ENCODE measurements around the gene APOL1. TPM values are rescaled to one million over a fixed set of nuclear protein-coding genes. Genes with fewer than 3 reads are reported as not detected.

Gene APOL1
- total RNA-seq, 1 experiment from 2014 or later: 16.0 TPM

DNA sequence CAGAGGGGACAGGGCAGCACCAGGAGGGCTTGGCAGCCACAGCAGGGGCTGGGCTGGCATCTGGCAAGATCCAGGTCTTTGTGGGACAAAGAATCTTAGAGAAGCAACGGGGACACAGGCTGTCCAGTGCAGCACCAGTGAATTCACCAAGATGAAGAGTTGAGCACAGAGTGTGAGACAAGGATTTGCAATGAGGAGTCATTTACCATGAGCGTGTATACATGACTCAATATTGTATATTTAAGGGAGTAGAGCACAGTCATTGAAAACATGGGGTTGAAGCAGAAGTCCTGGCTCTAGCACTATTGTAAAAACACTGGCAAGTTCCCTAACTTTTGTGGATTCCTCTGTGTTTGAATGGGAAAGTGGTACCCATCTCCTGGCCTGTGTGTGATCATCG lies 3.5 kb downstream of the APOL1 start:
- H3K9me3 ChIP-seq (ENCODE audit: control insufficient read depth, insufficient read depth, low read depth, low read length): no peaks in the 10 kb centered on the region
- H3K27me3 ChIP-seq (ENCODE audit: control insufficient read depth, insufficient read depth, low read length): no peaks in the 10 kb centered on the region
- no peak for ATAC-seq
- in situ Hi-C loops (cut with HindIII; ENCODE audit: low pct_unique_long_range_greater_than_20kb, low sequenced_read_pairs): no loop called here
- intact Hi-C loops (cut with micrococcal nuclease; ENCODE audit: unreplicated experiment): no loop called here
- no peaks in the 10 kb centered on the region for H3K36me3 ChIP-seq (ENCODE audit: control insufficient read depth, insufficient read depth, low read length)
- CTCF ChIA-PET: no interaction called here
- no peak overlapping the region for H3K4me3 ChIP-seq (ENCODE audit: low read depth in 2 of 2, low read length in 2 of 2)
- BruUV-seq (replicated peaks): no TSS peak
- POLR2A ChIA-PET: no interaction called here
- TF ChIP-seq POLR2AphosphoS5 (IDR thresholded peaks at IDR 0.05; ENCODE audit: low read depth, low read length) (no peak), TCF7L2 (IDR thresholded peaks at IDR 0.05; ENCODE audit: low read depth, low read length) (no peak), SIN3A (IDR thresholded peaks at IDR 0.05; ENCODE audit: borderline replicate concordance, insufficient read depth, low read depth, low read length) (no peak)
- TF ChIP-seq, protein P1, sequence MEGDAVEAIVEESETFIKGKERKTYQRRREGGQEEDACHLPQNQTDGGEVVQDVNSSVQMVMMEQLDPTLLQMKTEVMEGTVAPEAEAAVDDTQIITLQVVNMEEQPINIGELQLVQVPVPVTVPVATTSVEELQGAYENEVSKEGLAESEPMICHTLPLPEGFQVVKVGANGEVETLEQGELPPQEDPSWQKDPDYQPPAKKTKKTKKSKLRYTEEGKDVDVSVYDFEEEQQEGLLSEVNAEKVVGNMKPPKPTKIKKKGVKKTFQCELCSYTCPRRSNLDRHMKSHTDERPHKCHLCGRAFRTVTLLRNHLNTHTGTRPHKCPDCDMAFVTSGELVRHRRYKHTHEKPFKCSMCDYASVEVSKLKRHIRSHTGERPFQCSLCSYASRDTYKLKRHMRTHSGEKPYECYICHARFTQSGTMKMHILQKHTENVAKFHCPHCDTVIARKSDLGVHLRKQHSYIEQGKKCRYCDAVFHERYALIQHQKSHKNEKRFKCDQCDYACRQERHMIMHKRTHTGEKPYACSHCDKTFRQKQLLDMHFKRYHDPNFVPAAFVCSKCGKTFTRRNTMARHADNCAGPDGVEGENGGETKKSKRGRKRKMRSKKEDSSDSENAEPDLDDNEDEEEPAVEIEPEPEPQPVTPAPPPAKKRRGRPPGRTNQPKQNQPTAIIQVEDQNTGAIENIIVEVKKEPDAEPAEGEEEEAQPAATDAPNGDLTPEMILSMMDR (IDR thresholded peaks at IDR 0.05): no peak
- TF ChIP-seq, protein P2, sequence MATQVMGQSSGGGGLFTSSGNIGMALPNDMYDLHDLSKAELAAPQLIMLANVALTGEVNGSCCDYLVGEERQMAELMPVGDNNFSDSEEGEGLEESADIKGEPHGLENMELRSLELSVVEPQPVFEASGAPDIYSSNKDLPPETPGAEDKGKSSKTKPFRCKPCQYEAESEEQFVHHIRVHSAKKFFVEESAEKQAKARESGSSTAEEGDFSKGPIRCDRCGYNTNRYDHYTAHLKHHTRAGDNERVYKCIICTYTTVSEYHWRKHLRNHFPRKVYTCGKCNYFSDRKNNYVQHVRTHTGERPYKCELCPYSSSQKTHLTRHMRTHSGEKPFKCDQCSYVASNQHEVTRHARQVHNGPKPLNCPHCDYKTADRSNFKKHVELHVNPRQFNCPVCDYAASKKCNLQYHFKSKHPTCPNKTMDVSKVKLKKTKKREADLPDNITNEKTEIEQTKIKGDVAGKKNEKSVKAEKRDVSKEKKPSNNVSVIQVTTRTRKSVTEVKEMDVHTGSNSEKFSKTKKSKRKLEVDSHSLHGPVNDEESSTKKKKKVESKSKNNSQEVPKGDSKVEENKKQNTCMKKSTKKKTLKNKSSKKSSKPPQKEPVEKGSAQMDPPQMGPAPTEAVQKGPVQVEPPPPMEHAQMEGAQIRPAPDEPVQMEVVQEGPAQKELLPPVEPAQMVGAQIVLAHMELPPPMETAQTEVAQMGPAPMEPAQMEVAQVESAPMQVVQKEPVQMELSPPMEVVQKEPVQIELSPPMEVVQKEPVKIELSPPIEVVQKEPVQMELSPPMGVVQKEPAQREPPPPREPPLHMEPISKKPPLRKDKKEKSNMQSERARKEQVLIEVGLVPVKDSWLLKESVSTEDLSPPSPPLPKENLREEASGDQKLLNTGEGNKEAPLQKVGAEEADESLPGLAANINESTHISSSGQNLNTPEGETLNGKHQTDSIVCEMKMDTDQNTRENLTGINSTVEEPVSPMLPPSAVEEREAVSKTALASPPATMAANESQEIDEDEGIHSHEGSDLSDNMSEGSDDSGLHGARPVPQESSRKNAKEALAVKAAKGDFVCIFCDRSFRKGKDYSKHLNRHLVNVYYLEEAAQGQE (IDR thresholded peaks at IDR 0.05; ENCODE audit: insufficient read depth in 1 of 2, low read depth in 2 of 2, low read length in 1 of 2): no peak
- no peak for DNase-seq (ENCODE audit: low read depth, low spot score)
- no peak overlapping the region for H3K27ac ChIP-seq (ENCODE audit: low read length)
- peaks cover 5% of the 10 kb centered on the region; the same call in 1 of the 2 replicates for H3K4me1 ChIP-seq (ENCODE audit: control insufficient read depth, insufficient read depth, low read length)

DNA sequence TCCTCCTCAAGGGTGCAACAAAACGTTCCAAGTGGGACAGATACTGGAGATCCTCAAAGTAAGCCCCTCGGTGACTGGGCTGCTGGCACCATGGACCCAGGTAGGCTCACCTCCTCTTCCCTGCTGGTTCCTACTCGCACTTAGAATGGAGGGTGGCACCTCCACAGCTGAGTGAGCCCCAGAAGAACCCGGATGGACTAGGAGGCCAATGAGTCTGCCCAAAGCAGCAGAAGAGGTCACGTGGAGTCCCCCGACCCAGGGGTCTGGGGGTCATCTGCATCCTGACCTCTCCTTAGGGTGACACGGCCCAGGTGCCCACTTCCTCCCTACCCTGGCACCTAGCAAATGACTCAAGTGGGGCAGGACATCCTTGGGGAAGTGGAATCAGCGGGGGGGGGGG lies 4.4 kb downstream of the APOL1 start:
- DNase-seq (ENCODE audit: low read depth, low spot score) (no peak), ATAC-seq (no peak)
- Histone ChIP-seq H3K4me3 (ENCODE audit: low read depth in 2 of 2, low read length in 2 of 2) (no peak overlapping the region), H3K27me3 (ENCODE audit: control insufficient read depth, insufficient read depth, low read length) (no peaks in the 10 kb centered on the region), H3K9me3 (ENCODE audit: control insufficient read depth, insufficient read depth, low read depth, low read length) (no peaks in the 10 kb centered on the region), H3K4me1 (ENCODE audit: control insufficient read depth, insufficient read depth, low read length) (peaks cover 5% of the 10 kb centered on the region; the same call in 1 of the 2 replicates), H3K36me3 (ENCODE audit: control insufficient read depth, insufficient read depth, low read length) (no peaks in the 10 kb centered on the region), H3K27ac (ENCODE audit: low read length) (no peak overlapping the region)
- ChIA-PET POLR2A (no interaction called here), CTCF (no interaction called here)
- no TSS peak for BruUV-seq (replicated peaks)
- intact Hi-C loops (cut with micrococcal nuclease; ENCODE audit: unreplicated experiment) (no loop called here), in situ Hi-C loops (cut with HindIII; ENCODE audit: low pct_unique_long_range_greater_than_20kb, low sequenced_read_pairs) (no loop called here)
- TF ChIP-seq POLR2AphosphoS5 (IDR thresholded peaks at IDR 0.05; ENCODE audit: low read depth, low read length) (no peak), TCF7L2 (IDR thresholded peaks at IDR 0.05; ENCODE audit: low read depth, low read length) (no peak), SIN3A (IDR thresholded peaks at IDR 0.05; ENCODE audit: borderline replicate concordance, insufficient read depth, low read depth, low read length) (no peak)
- TF ChIP-seq, protein P1 (IDR thresholded peaks at IDR 0.05): no peak
- TF ChIP-seq, protein P2 (IDR thresholded peaks at IDR 0.05; ENCODE audit: insufficient read depth in 1 of 2, low read depth in 2 of 2, low read length in 1 of 2): no peak

Measured in Panc1 (cell line).